HepG2 (cell line): Measurements from ENCODE around the gene KLF15. TPM values are rescaled to one million over a fixed set of nuclear protein-coding genes. Genes with fewer than 3 reads are reported as not detected.

Experiments
- CHCHD3 ChIP-seq: sonication (generic); formaldehyde crosslinking; IDR thresholded peaks from 2 replicates; pipeline ENCODE4 v1.8.0; 2022; ENCODE audit warnings: mild to moderate bottlenecking, missing genetic modification reagents, moderate library complexity
- DNMT3B ChIP-seq: conservative IDR thresholded peaks from 2 replicates; pipeline ENCODE4 v1.6.1; 2016; ENCODE audit warnings: missing biosample characterization, control low read depth
- EED ChIP-seq: sonication (generic); formaldehyde crosslinking; IDR thresholded peaks from 2 replicates; pipeline ENCODE4 v1.5.0; 2020; ENCODE audit warnings: mild to moderate bottlenecking, missing genetic modification reagents
- KAT7 ChIP-seq: IDR thresholded peaks from 2 replicates; pipeline ENCODE4 v1.6.1; 2018; ENCODE audit warnings: borderline replicate concordance, missing compliant biosample characterization
- MAF1 ChIP-seq: sonication (generic); formaldehyde crosslinking; IDR thresholded peaks from 2 replicates; pipeline ENCODE4 v1.5.0; 2020; ENCODE audit warnings: missing genetic modification reagents, borderline replicate concordance
- MLXIP ChIP-seq: sonication (generic); formaldehyde crosslinking; IDR thresholded peaks from 2 replicates; pipeline ENCODE4 v1.9.0; 2021; ENCODE audit warnings: missing genetic modification reagents, borderline replicate concordance
- PHF5A ChIP-seq: IDR thresholded peaks from one replicate; pipeline ENCODE4 v1.6.1; 2018; ENCODE audit warnings: low read depth, missing genetic modification reagents; ENCODE audit not compliant: unreplicated experiment
- RAD21 ChIP-seq: fragments of 450-650 bp; formaldehyde crosslinking; IDR thresholded peaks from 2 replicates; pipeline ENCODE4 v1.5.0; 2020; ENCODE audit warnings: mild to moderate bottlenecking
- STAT6 ChIP-seq: sonication (generic); formaldehyde crosslinking; IDR thresholded peaks from 2 replicates; pipeline ENCODE4 v1.4.0; 2020; ENCODE audit warnings: missing genetic modification reagents, mild to moderate bottlenecking, borderline replicate concordance
- ZMYM3 ChIP-seq: sonication (generic); formaldehyde crosslinking; IDR thresholded peaks from 2 replicates; pipeline ENCODE4 v1.5.1; 2020; ENCODE audit warnings: mild to moderate bottlenecking, missing genetic modification reagents
- ZNF441 ChIP-seq: sonication (generic); formaldehyde crosslinking; IDR thresholded peaks from 2 replicates; pipeline ENCODE4 v1.7.0; 2021; ENCODE audit warnings: missing genetic modification reagents, borderline replicate concordance
- ZNF550 ChIP-seq: sonication (generic); formaldehyde crosslinking; IDR thresholded peaks from 2 replicates; pipeline ENCODE4 v1.4.0; 2020; ENCODE audit warnings: mild to moderate bottlenecking, missing genetic modification reagents, borderline replicate concordance
- ZNF607 ChIP-seq: sonication (generic); formaldehyde crosslinking; IDR thresholded peaks from 2 replicates; pipeline ENCODE4 v1.5.1; 2020; ENCODE audit warnings: missing genetic modification reagents, mild to moderate bottlenecking, borderline replicate concordance
- ZNF724P ChIP-seq: sonication (generic); formaldehyde crosslinking; IDR thresholded peaks from 2 replicates; pipeline ENCODE4 v1.8.0; 2022; ENCODE audit warnings: missing genetic modification reagents, borderline replicate concordance
- ZSCAN25 ChIP-seq: sonication (generic); formaldehyde crosslinking; IDR thresholded peaks from 2 replicates; pipeline ENCODE4 v1.8.0; 2022; ENCODE audit warnings: mild to moderate bottlenecking, missing genetic modification reagents
- polyA plus RNA-seq, 8 experiments: library from polyadenylated mRNA; depleted of rRNA in 3 of 8; stranded (reverse) in 7 of 8; unstranded in 1 of 8; fragments of >200 nt; fragmentation: Illumina TruSeq in 4 of 8; extraction: Trizol in 4 of 8; gene quantifications; 2 replicates each; pipeline versions ENCODE4 v1.2.1 to v1.2.3, GENCODE V29; 2011 to 2016; ENCODE audit warnings: low read depth in 4 of 8, missing spikeins in 1 of 8, mixed read lengths in 1 of 8; ENCODE audit not compliant: insufficient read depth in 1 of 8
- total RNA-seq, 5 experiments: library from RNA; depleted of rRNA; stranded (reverse); fragments of >200 nt; fragmentation: Illumina TruSeq; extraction: Trizol; gene quantifications; 2 replicates each; pipeline ENCODE4 v1.2.3, GENCODE V29; 2016; ENCODE audit warnings: low read depth in 1 of 5
- TF ChIP-seq, protein P1 (sequence below): sonication (generic); formaldehyde crosslinking; conservative IDR thresholded peaks from 2 replicates; pipeline ENCODE4 v1.4.0; 2020; ENCODE audit warnings: mild to moderate bottlenecking, missing genetic modification reagents, moderate library complexity

Gene KLF15
- total and polyA plus RNA-seq, 2 of the 13 experiments (the other 11 are each of a cell fraction or from before 2014, with no cell fraction given), result 7.1 to 7.8 TPM

DNA sequence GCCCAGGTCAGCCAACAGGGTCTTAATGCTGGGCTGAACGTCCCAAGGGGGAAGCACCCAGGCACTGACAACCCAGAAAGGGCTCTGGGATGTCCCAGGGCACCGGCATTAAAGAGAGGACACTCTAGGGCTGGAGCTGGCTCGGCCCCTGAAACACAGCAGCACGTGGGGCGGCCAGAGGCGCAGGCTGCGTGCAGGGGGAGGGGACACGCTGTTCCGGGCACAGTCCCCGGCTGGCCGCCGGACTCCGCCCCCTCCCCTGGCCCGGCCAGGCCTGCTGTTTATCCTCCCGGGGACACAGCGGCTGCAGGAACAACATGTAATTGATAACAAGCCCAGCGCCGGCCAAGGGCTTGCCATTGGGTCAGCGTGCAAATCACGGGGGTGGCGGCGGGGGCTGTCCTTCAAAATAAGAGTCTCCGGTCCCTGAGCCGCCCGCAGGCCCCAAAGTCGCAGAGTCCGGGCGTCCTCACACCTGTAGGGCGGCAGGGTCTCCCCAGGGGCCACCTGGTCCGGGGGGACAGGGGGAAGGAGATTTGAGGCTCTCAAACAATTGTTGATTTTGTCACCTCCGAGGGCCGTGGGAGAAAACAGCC, 1.3 kb downstream of the KLF15 start (continued):
- TF ChIP-seq ZNF724P (CRISPR knock-in tag) (peak; percentile 55; the same call in 1 of the 2 replicates), MLXIP (CRISPR knock-in tag) (no peak), PHF5A (CRISPR knock-in tag) (peak; percentile 29), ZNF550 (no peak), DNMT3B (no peak; the same call in 1 of the 2 replicates), MAF1 (CRISPR knock-in tag) (no peak), CHCHD3 (CRISPR knock-in tag) (0 out of 2 replicates have a peak, but pooled peaks have one; percentile 18), RAD21 (CRISPR knock-in tag) (no peak; the same call in 1 of the 2 replicates), ZNF441 (CRISPR knock-in tag) (peak; percentile 58; the same call in 1 of the 2 replicates), ZNF607 (CRISPR knock-in tag) (peak; percentile 86), ZMYM3 (CRISPR knock-in tag) (peak; percentile 80), ZSCAN25 (CRISPR knock-in tag) (peak; percentile 78; the same call in 1 of the 2 replicates), KAT7 (no peak), STAT6 (CRISPR knock-in tag) (no peak), EED (CRISPR knock-in tag) (no peak)
- TF ChIP-seq, protein P1, sequence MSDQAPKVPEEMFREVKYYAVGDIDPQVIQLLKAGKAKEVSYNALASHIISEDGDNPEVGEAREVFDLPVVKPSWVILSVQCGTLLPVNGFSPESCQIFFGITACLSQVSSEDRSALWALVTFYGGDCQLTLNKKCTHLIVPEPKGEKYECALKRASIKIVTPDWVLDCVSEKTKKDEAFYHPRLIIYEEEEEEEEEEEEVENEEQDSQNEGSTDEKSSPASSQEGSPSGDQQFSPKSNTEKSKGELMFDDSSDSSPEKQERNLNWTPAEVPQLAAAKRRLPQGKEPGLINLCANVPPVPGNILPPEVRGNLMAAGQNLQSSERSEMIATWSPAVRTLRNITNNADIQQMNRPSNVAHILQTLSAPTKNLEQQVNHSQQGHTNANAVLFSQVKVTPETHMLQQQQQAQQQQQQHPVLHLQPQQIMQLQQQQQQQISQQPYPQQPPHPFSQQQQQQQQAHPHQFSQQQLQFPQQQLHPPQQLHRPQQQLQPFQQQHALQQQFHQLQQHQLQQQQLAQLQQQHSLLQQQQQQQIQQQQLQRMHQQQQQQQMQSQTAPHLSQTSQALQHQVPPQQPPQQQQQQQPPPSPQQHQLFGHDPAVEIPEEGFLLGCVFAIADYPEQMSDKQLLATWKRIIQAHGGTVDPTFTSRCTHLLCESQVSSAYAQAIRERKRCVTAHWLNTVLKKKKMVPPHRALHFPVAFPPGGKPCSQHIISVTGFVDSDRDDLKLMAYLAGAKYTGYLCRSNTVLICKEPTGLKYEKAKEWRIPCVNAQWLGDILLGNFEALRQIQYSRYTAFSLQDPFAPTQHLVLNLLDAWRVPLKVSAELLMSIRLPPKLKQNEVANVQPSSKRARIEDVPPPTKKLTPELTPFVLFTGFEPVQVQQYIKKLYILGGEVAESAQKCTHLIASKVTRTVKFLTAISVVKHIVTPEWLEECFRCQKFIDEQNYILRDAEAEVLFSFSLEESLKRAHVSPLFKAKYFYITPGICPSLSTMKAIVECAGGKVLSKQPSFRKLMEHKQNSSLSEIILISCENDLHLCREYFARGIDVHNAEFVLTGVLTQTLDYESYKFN (CRISPR knock-in tag), result peak; percentile 73
